SK-N-SH treated with all-trans-retinoic acid at 6 μM for 48 hours (cell line): Measurements from ENCODE around the gene STK16.

Experiments used
- PATZ1 ChIP-seq: fragments of 250-450 bp; sonication (Bioruptor Pico); IDR thresholded peaks from 2 replicates; pipeline ENCODE4 v1.8.0; 2020; ENCODE audit warnings: mild to moderate bottlenecking, moderate library complexity, borderline replicate concordance
- RARB ChIP-seq: fragments of 250-450 bp; sonication (Bioruptor Pico); IDR thresholded peaks from 2 replicates; pipeline ENCODE4 v1.8.0; 2021; ENCODE audit warnings: mild to moderate bottlenecking, moderate library complexity
- SNAI2 ChIP-seq: fragments of 250-450 bp; sonication (Bioruptor Pico); IDR thresholded peaks from 2 replicates; pipeline ENCODE4 v1.5.0; 2020; ENCODE audit warnings: mild to moderate bottlenecking, moderate library complexity

- no peak for TF ChIP-seq RARB (CRISPR knock-in tag)
- TF ChIP-seq PATZ1 (CRISPR knock-in tag) = no peak
- no peak for TF ChIP-seq SNAI2
Observed at GRCh38 chr2:219284501-219285372, 39.5 kb downstream of the STK16 start.
